Measurements from ENCODE around the gene GDNF. TPM values are rescaled to one million over a fixed set of nuclear protein-coding genes. Genes with fewer than 3 reads are reported as not detected.

GDNF gene
- total RNA-seq, 1 experiment from 2014 or later, result 9.4 TPM

GRCh38 chr5:37770786-37771185 is 69.1 kb downstream of the GDNF start:
- Histone ChIP-seq H3K27ac (peak overlapping the region; percentile 92), H3K4me3 (no peak overlapping the region), H3K27me3 (no peaks in the 10 kb centered on the region), H3K4me1 (peaks cover 29% of the 10 kb centered on the region), H3K36me3 (no peaks in the 10 kb centered on the region), H3K9me3 (replicated peaks) (peaks cover 17% of the 10 kb centered on the region)
- DNase-seq, result no peak

- Histone ChIP-seq H3K36me3 (no peaks in the 10 kb centered on the region), H3K27ac (no peak overlapping the region), H3K4me3 (no peak overlapping the region), H3K4me1 (peaks cover 29% of the 10 kb centered on the region), H3K9me3 (replicated peaks) (peaks cover 14% of the 10 kb centered on the region), H3K27me3 (no peaks in the 10 kb centered on the region)
- DNase-seq, result no peak
These were observed 70.0 kb downstream of the GDNF start for GRCh38 chr5:37769840-37770239.

GRCh38 chr5:37769108-37769507 is 70.7 kb downstream of the GDNF start:
- Histone ChIP-seq H3K4me1 (peaks cover 29% of the 10 kb centered on the region), H3K4me3 (no peak overlapping the region), H3K27ac (no peak overlapping the region), H3K9me3 (replicated peaks) (peaks cover 8% of the 10 kb centered on the region; the same call in 1 of the 2 replicates), H3K36me3 (no peaks in the 10 kb centered on the region), H3K27me3 (no peaks in the 10 kb centered on the region)
- DNase-seq, result no peak

DNA sequence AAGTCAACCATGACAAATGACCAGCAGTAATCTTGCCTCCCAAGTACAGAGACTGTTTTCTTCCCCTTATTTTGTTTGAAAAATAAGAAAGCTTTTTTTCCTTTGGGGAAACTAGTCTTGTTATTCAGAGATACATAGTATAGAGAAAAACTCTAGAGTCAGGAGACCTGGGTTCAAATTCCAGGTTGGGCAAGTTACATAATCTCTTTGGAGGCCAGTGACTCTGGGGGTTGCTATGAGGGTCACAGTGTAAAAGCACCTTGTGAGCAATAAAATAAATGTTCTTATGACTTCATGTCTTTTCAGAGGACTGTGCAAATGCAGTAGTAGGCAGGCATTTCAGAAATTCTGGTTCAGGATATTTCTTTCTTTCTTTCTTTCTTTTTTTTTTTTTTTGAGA is 71.5 kb downstream of the GDNF start:
- Histone ChIP-seq H3K27me3 (no peaks in the 10 kb centered on the region), H3K4me3 (no peak overlapping the region), H3K36me3 (no peaks in the 10 kb centered on the region), H3K4me1 (peaks cover 29% of the 10 kb centered on the region), H3K9me3 (replicated peaks) (peaks cover 3% of the 10 kb centered on the region; the same call in 1 of the 2 replicates), H3K27ac (no peak overlapping the region)
- DNase-seq, result no peak

- H3K4me3 ChIP-seq, result no peak overlapping the region
- H3K27ac ChIP-seq, result no peak overlapping the region
- no peaks in the 10 kb centered on the region for H3K36me3 ChIP-seq
- no peak for DNase-seq
- peaks cover 24% of the 10 kb centered on the region for H3K4me1 ChIP-seq
- no peaks in the 10 kb centered on the region for H3K9me3 ChIP-seq (replicated peaks)
- no peaks in the 10 kb centered on the region for H3K27me3 ChIP-seq
These were observed 71.9 kb downstream of the GDNF start for GRCh38 chr5:37767961-37768360.

- no peak overlapping the region for H3K27ac ChIP-seq
- no peaks in the 10 kb centered on the region for H3K9me3 ChIP-seq (replicated peaks)
- peaks cover 17% of the 10 kb centered on the region for H3K4me1 ChIP-seq
- no peak for DNase-seq
- H3K27me3 ChIP-seq, result no peaks in the 10 kb centered on the region
- H3K4me3 ChIP-seq, result no peak overlapping the region
- H3K36me3 ChIP-seq, result no peaks in the 10 kb centered on the region
These were observed 72.6 kb downstream of the GDNF start for GRCh38 chr5:37767251-37767650.

Data from SJCRH30 (cell line).